ENCODE results near the gene CD300C. TPM values are rescaled to one million over a fixed set of nuclear protein-coding genes. Genes with fewer than 3 reads are reported as not detected.

Gene CD300C
- total RNA-seq, result 1 to 10 TPM in 1 of 3 donors, under 1 TPM in 2; 0.26 to 1.7 (median 0.95) TPM
- long read RNA-seq, donor 1, partial matches to known transcripts, result 0 of 1 reads
- long read RNA-seq, donor 1, other reads (novel, unspliced or antisense), result 1 of 1 reads
- long read RNA-seq, donor 2, partial matches to known transcripts, result 0 of 3 reads
- long read RNA-seq, donor 2, other reads (novel, unspliced or antisense), result 1 of 3 reads

- no peak within 1 kb of the TSS for H3K4me3 ChIP-seq
- H3K36me3 ChIP-seq (ENCODE audit: low read depth), result no peaks in the 10 kb centered on the region
- ATAC-seq (peak; percentile 56), DNase-seq (peak in 1 of 3 donors; percentile 29)
- intact Hi-C loops (cut with DNase I, micrococcal nuclease), result no loop called here
- TF ChIP-seq, protein P1, sequence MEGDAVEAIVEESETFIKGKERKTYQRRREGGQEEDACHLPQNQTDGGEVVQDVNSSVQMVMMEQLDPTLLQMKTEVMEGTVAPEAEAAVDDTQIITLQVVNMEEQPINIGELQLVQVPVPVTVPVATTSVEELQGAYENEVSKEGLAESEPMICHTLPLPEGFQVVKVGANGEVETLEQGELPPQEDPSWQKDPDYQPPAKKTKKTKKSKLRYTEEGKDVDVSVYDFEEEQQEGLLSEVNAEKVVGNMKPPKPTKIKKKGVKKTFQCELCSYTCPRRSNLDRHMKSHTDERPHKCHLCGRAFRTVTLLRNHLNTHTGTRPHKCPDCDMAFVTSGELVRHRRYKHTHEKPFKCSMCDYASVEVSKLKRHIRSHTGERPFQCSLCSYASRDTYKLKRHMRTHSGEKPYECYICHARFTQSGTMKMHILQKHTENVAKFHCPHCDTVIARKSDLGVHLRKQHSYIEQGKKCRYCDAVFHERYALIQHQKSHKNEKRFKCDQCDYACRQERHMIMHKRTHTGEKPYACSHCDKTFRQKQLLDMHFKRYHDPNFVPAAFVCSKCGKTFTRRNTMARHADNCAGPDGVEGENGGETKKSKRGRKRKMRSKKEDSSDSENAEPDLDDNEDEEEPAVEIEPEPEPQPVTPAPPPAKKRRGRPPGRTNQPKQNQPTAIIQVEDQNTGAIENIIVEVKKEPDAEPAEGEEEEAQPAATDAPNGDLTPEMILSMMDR (IDR thresholded peaks at IDR 0.05), result no peak
- H3K9me3 ChIP-seq, result no peaks in the 10 kb centered on the region
- no peaks in the 10 kb centered on the region for H3K4me1 ChIP-seq (ENCODE audit: low read depth)
Measured at GRCh38 chr17:74545843-74546230, at the start of gene CD300C. TSS of gene CD300C (minus strand) at chr17:74546115. CDS start at chr17:74545782, 333 bp downstream.

- TF ChIP-seq, protein P1 (IDR thresholded peaks at IDR 0.05), result no peak
- H3K4me3 ChIP-seq, result no peak overlapping the region
- ATAC-seq, result no peak
- intact Hi-C loops (cut with DNase I, micrococcal nuclease), result no loop called here
- no peaks in the 10 kb centered on the region for H3K9me3 ChIP-seq
- no peak for DNase-seq
- no peaks in the 10 kb centered on the region for H3K4me1 ChIP-seq (ENCODE audit: low read depth)
- no peaks in the 10 kb centered on the region for H3K36me3 ChIP-seq (ENCODE audit: low read depth)
Measured at GRCh38 chr17:74595037-74595750, 49.3 kb upstream of the CD300C start.

GRCh38 chr17:74592087-74592990, 46.4 kb upstream of the CD300C start, which contains the start of gene CD300LD:
TSS of gene CD300LD (minus strand) at chr17:74592283. CDS start at chr17:74592202, 81 bp downstream.
- Histone ChIP-seq H3K36me3 (ENCODE audit: low read depth) (no peaks in the 10 kb centered on the region), H3K9me3 (no peaks in the 10 kb centered on the region), H3K4me3 (no peak within 1 kb of the TSS), H3K4me1 (ENCODE audit: low read depth) (no peaks in the 10 kb centered on the region)
- intact Hi-C loops (cut with DNase I, micrococcal nuclease), result no loop called here
- TF ChIP-seq, protein P1 (IDR thresholded peaks at IDR 0.05), result no peak
- ATAC-seq (no peak), DNase-seq (no peak)

DNA sequence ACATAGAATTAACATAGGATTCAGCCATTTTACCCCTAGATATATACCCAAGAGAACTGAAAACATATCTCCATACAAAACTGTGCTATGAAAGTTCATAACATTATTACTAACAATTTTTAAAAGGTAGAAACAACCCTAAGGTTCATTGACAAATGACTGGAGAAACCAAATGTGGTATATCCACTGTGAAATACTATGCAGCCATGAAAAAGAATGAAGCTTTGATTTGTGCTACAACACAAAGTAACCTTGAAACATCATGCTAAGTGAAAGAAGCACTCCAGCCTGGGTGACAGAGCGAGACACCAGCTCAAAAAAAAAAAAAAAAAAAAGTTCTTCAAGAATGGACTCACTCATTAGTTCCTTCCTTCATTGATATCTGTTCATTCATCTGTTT, 45.6 kb upstream of the CD300C start:
- intact Hi-C loops (cut with DNase I, micrococcal nuclease), result no loop called here
- Histone ChIP-seq H3K4me3 (no peak overlapping the region), H3K36me3 (ENCODE audit: low read depth) (no peaks in the 10 kb centered on the region), H3K9me3 (no peaks in the 10 kb centered on the region), H3K4me1 (ENCODE audit: low read depth) (no peaks in the 10 kb centered on the region)
- DNase-seq, result no peak
- no peak for ATAC-seq
- TF ChIP-seq, protein P1 (IDR thresholded peaks at IDR 0.05), result no peak

DNA sequence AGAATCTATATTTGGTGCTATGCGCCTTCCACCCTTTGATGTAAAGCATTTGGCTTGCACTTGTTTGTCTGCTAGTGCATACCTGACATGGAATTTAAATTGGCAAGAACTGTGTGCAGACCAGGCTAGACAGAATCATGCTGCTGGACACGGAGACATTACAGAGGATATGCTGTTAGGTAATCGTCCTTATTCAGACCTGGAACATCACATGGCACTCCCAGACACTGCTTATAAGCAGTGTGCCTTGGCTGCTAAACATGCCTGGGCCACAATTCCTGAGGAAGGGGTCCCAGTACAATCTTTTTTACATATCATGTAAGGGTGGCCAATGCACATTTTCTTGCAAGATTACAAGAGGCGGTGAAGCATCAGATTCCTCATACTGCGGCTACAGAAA, 39.8 kb upstream of the CD300C start:
- no peaks in the 10 kb centered on the region for H3K9me3 ChIP-seq
- H3K4me3 ChIP-seq, result no peak overlapping the region
- TF ChIP-seq, protein P1 (IDR thresholded peaks at IDR 0.05), result no peak
- no peak for ATAC-seq
- intact Hi-C loops (cut with DNase I, micrococcal nuclease), result no loop called here
- H3K4me1 ChIP-seq (ENCODE audit: low read depth), result no peaks in the 10 kb centered on the region
- no peak for DNase-seq
- H3K36me3 ChIP-seq (ENCODE audit: low read depth), result no peaks in the 10 kb centered on the region

All from mucosa of descending colon (tissue), 3 donors.